KMS-11 (cell line): ENCODE results near the gene IFNA16.
"Not testable (repeated sequence)": the region's sequence is repeated elsewhere in the genome, so short reads cannot be mapped to it uniquely, and the experiment has no call there.

Experiments used
- H2AFZ ChIP-seq: fragments of 200-600 bp; sonication (generic); 2 replicates; pipeline ENCODE4 v1.6.1; 2016; ENCODE audit warnings: antibody characterized with exemption, mixed run types, low read depth
- H3K27ac ChIP-seq: fragments of 200-600 bp; sonication (generic); 2 replicates; pipeline ENCODE4 v1.6.1; 2016; ENCODE audit warnings: mild to moderate bottlenecking, mixed run types
- H3K27me3 ChIP-seq: fragments of 200-600 bp; sonication (generic); 2 replicates; pipeline ENCODE4 v1.6.1; 2017; ENCODE audit warnings: mild to moderate bottlenecking, low read depth, mixed run types, moderate library complexity; ENCODE audit not compliant: insufficient read depth
- H3K36me3 ChIP-seq: fragments of 200-600 bp; sonication (generic); 2 replicates; pipeline ENCODE4 v1.6.1; 2017; ENCODE audit warnings: mild to moderate bottlenecking, mixed run types; ENCODE audit not compliant: insufficient read depth
- H3K4me1 ChIP-seq: fragments of 200-600 bp; sonication (generic); 2 replicates; pipeline ENCODE4 v1.6.1; 2016; ENCODE audit warnings: mild to moderate bottlenecking, low read depth, mixed run types; ENCODE audit not compliant: poor library complexity, severe bottlenecking
- H3K4me2 ChIP-seq: fragments of 200-600 bp; sonication (generic); 2 replicates; pipeline ENCODE4 v1.7.0; 2016; ENCODE audit warnings: mild to moderate bottlenecking, mixed run types
- H3K4me3 ChIP-seq: fragments of 200-600 bp; sonication (generic); IDR thresholded peaks from 2 replicates; pipeline ENCODE4 v1.6.1; 2017; ENCODE audit warnings: low read depth, low read length, mixed read lengths; ENCODE audit not compliant: insufficient read depth
- H3K79me2 ChIP-seq: fragments of 200-600 bp; sonication (generic); 2 replicates; pipeline ENCODE4 v1.6.1; 2016; ENCODE audit warnings: low read depth, mixed run types; ENCODE audit not compliant: insufficient read depth
- H3K9ac ChIP-seq: fragments of 200-600 bp; sonication (generic); 2 replicates; pipeline ENCODE4 v1.6.1; 2016; ENCODE audit warnings: mild to moderate bottlenecking, mixed run types
- H4K20me1 ChIP-seq: fragments of 200-600 bp; sonication (generic); 2 replicates; pipeline ENCODE4 v1.6.1; 2016; ENCODE audit warnings: mild to moderate bottlenecking, mixed run types; ENCODE audit not compliant: insufficient read depth
- CTCF ChIP-seq: fragments of 200-600 bp; sonication (generic); conservative IDR thresholded peaks from 2 replicates; pipeline ENCODE4 v1.6.1; 2017; ENCODE audit warnings: low read depth, mild to moderate bottlenecking, antibody characterized with exemption, low read length, moderate library complexity, mixed read lengths

The IFNA16 gene

GRCh38 chr9:21235468-21236359, 18.6 kb upstream of the IFNA16 start:
- not testable (repeated sequence) for H3K79me2 ChIP-seq, H3K27ac ChIP-seq, H3K27me3 ChIP-seq, H3K9ac ChIP-seq, H3K4me2 ChIP-seq, H3K4me1 ChIP-seq, H3K4me3 ChIP-seq, H4K20me1 ChIP-seq, H2AFZ ChIP-seq, H3K36me3 ChIP-seq
- TF ChIP-seq CTCF = peak; percentile 63

- Histone ChIP-seq H3K27ac (no peak overlapping the region), H3K27me3 (no peaks in the 10 kb centered on the region), H3K36me3 (no peaks in the 10 kb centered on the region), H3K9ac (no peak overlapping the region), H3K4me2 (no peak overlapping the region), H3K4me3 (no peak overlapping the region), H4K20me1 (no peaks in the 10 kb centered on the region), H3K79me2 (no peaks in the 10 kb centered on the region), H3K4me1 (no peaks in the 10 kb centered on the region), H2AFZ (no peak overlapping the region)
- TF ChIP-seq CTCF = no peak
These were observed 17.1 kb upstream of the IFNA16 start for GRCh38 chr9:21234153-21234687.

- no peak for TF ChIP-seq CTCF
- Histone ChIP-seq H3K4me1 (no peaks in the 10 kb centered on the region), H3K27me3 (no peaks in the 10 kb centered on the region), H3K4me2 (no peak overlapping the region), H3K36me3 (no peaks in the 10 kb centered on the region), H3K27ac (no peak overlapping the region), H4K20me1 (no peaks in the 10 kb centered on the region), H2AFZ (no peak overlapping the region), H3K79me2 (no peaks in the 10 kb centered on the region), H3K4me3 (no peak overlapping the region), H3K9ac (no peak overlapping the region)
These were observed 16.1 kb upstream of the IFNA16 start for GRCh38 chr9:21233258-21233657.

- H2AFZ ChIP-seq = no peak within 1 kb of the TSS
- no peak within 1 kb of the TSS for H3K4me2 ChIP-seq
- H3K4me1 ChIP-seq = no peaks in the 10 kb centered on the region
These were observed 11.0 kb upstream of the IFNA16 start, which contains the start of gene IFNA17 for GRCh38 chr9:21228122-21228521. TSS of gene IFNA17 (minus strand) at chr9:21228222. CDS start at chr9:21228173, 49 bp downstream.

More at GRCh38 chr9:21228122-21228521, 11.0 kb upstream of the IFNA16 start, which contains the start of gene IFNA17:
- Histone ChIP-seq H3K4me3 (no peak within 1 kb of the TSS), H3K9ac (no peak within 1 kb of the TSS), H4K20me1 (no peaks in the 10 kb centered on the region), H3K27ac (no peak within 1 kb of the TSS), H3K27me3 (no peaks in the 10 kb centered on the region), H3K36me3 (no peaks in the 10 kb centered on the region), H3K79me2 (no peaks in the 10 kb centered on the region)
- TF ChIP-seq CTCF = no peak
